ENCODE measurements around the gene MAN1A2.

The MAN1A2 gene

GRCh38 chr1:117568999-117569398 lies 201.8 kb downstream of the MAN1A2 start:
- H3K27me3 ChIP-seq, result no peaks in the 10 kb centered on the region
- H4K20me1 ChIP-seq, result no peaks in the 10 kb centered on the region
- no peak overlapping the region for H3K4me3 ChIP-seq
- no peak overlapping the region for H3K4me2 ChIP-seq
- H3K36me3 ChIP-seq, result no peaks in the 10 kb centered on the region
- TF ChIP-seq Cebpa-rat (IDR thresholded peaks at IDR 0.05), result no peak
- H3K27ac ChIP-seq, result no peak overlapping the region
- H3K9ac ChIP-seq, result no peak overlapping the region
- peaks cover 4 to 18% (median 14%) of the 10 kb centered on the region in 10 experiments; a peak in 19 of 20 replicates for H3K4me1 ChIP-seq
- H3K9me3 ChIP-seq (replicated peaks in 1 of 11), result no peaks in the 10 kb centered on the region

- H3K36me3 ChIP-seq, result no peaks in the 10 kb centered on the region
- no peak overlapping the region for H3K27ac ChIP-seq
- no peaks in the 10 kb centered on the region for H3K27me3 ChIP-seq
- no peak overlapping the region for H3K9ac ChIP-seq
- H3K4me2 ChIP-seq, result no peak overlapping the region
- TF ChIP-seq Cebpa-rat (IDR thresholded peaks at IDR 0.05), result no peak
- H4K20me1 ChIP-seq, result no peaks in the 10 kb centered on the region
- H3K4me1 ChIP-seq, result peaks cover under 1 to 9% (median 5%) of the 10 kb centered on the region in 10 experiments; a peak in 19 of 20 replicates
- H3K4me3 ChIP-seq, result no peak overlapping the region
- no peaks in the 10 kb centered on the region for H3K9me3 ChIP-seq (replicated peaks in 1 of 11)
Measured at GRCh38 chr1:117569856-117570255, 202.6 kb downstream of the MAN1A2 start.

DNA sequence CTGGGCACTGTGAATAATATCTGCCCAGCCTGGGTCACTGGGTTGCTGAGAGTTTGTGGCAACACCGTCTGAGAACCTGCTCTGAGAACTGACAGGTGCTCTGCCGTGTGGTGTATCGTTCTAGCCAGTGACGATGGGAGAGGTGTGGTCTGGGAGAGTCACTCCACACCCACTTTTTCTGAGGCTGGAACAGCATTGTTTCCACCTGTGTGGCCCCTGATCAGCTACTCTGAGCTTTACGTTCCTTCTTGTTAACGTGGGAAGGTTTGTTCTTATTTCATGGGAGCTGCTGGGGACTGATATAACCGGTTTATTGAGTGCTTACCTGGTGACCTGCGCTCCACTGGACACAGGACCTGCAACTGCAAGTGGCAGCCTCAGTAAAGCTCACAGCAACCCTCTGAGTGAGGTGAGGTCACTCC lies 203.8 kb downstream of the MAN1A2 start:
- no peak overlapping the region for H3K4me2 ChIP-seq

GRCh38 chr1:117571496-117571895 lies 204.2 kb downstream of the MAN1A2 start:
- Histone ChIP-seq H3K4me2 (no peak overlapping the region), H3K9me3 (replicated peaks in 1 of 11) (no peaks in the 10 kb centered on the region), H3K4me3 (no peak overlapping the region), H4K20me1 (no peaks in the 10 kb centered on the region), H3K4me1 (no peaks in the 10 kb centered on the region), H3K27ac (no peak overlapping the region), H3K36me3 (no peaks in the 10 kb centered on the region), H3K27me3 (no peaks in the 10 kb centered on the region), H3K9ac (no peak overlapping the region)
- no peak for TF ChIP-seq Cebpa-rat (IDR thresholded peaks at IDR 0.05)

More for the DNA sequence above, 203.8 kb downstream of the MAN1A2 start:
- no peak overlapping the region for H3K9ac ChIP-seq
- no peak overlapping the region for H3K4me3 ChIP-seq
- TF ChIP-seq Cebpa-rat (IDR thresholded peaks at IDR 0.05), result no peak
- H3K9me3 ChIP-seq (replicated peaks in 1 of 11), result no peaks in the 10 kb centered on the region
- H3K27ac ChIP-seq, result no peak overlapping the region
- H4K20me1 ChIP-seq, result no peaks in the 10 kb centered on the region
- H3K4me1 ChIP-seq, result no peaks in the 10 kb centered on the region
- H3K27me3 ChIP-seq, result no peaks in the 10 kb centered on the region
- H3K36me3 ChIP-seq, result no peaks in the 10 kb centered on the region

DNA sequence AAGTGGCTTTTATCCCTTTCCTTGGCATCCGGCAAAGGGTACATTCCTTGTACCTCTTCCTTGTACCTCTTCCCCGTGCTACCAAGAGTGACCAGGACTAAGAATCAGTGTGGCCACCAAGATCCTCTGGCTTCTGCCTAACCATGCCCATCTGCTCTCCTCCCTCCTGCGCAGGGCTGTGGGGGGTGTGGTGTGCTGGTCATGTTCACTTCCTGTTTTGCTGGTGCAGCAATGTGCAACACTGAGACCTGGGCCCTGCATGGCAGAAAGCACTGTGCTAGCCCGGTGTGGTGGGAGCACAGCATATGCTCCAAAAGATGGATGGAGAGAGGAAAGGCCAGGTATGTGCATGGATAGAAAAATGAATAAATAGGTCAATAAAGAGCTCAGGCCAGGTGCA lies 205.3 kb downstream of the MAN1A2 start:
- no peak overlapping the region for H3K27ac ChIP-seq

GRCh38 chr1:117573386-117574023 lies 206.3 kb downstream of the MAN1A2 start:
- no peak overlapping the region for H3K9ac ChIP-seq
- no peak for TF ChIP-seq Cebpa-rat (IDR thresholded peaks at IDR 0.05)
- no peaks in the 10 kb centered on the region for H3K27me3 ChIP-seq
- no peak overlapping the region for H3K4me2 ChIP-seq
- no peaks in the 10 kb centered on the region for H3K9me3 ChIP-seq (replicated peaks in 1 of 11)
- H3K4me3 ChIP-seq, result no peak overlapping the region
- no peaks in the 10 kb centered on the region for H4K20me1 ChIP-seq
- no peaks in the 10 kb centered on the region for H3K36me3 ChIP-seq
- H3K27ac ChIP-seq, result no peak overlapping the region
- H3K4me1 ChIP-seq, result no peaks in the 10 kb centered on the region

More for the DNA sequence above, 205.3 kb downstream of the MAN1A2 start:
- no peak overlapping the region; a peak in 1 of 22 replicates for H3K4me2 ChIP-seq
- no peaks in the 10 kb centered on the region for H3K9me3 ChIP-seq (replicated peaks in 1 of 11)
- H3K4me3 ChIP-seq, result no peak overlapping the region
- H4K20me1 ChIP-seq, result no peaks in the 10 kb centered on the region
- H3K36me3 ChIP-seq, result no peaks in the 10 kb centered on the region
- no peak for TF ChIP-seq Cebpa-rat (IDR thresholded peaks at IDR 0.05)
- H3K27me3 ChIP-seq, result no peaks in the 10 kb centered on the region
- H3K4me1 ChIP-seq, result no peaks in the 10 kb centered on the region
- no peak overlapping the region for H3K9ac ChIP-seq

DNA sequence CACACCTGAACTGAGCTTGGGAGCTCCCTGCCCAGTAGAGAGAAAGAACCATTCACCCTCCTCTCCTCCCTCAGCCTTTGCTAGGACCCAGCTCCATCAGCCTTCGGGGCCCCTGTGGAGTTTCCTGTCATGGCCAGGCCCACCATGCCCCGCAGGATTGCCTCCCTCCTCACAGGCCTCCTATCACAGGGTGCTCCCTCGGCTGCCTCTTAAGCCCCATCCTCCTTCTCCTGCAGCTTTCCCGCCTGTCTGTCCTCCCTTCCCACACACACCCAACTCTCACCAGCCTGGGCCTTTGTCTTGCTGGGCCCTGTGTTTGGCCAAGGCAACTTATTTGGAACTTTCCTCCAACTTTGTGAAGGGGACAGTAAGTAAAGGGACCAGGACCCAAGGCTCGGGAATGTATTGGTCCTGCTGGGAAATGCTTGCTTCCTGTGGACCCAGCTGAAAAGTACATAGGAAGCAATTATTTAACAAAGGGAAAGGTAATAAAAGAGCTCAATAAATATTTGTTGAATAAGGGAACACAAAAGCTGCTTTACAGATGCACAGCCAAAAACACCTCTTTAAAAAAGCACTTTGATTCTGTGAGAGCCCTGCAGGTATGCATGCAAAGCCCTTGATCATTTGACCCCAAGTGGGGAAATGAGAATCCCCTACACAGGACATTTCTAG lies 207.0 kb downstream of the MAN1A2 start:
- Histone ChIP-seq H3K9me3 (replicated peaks in 1 of 11) (no peaks in the 10 kb centered on the region), H3K36me3 (no peaks in the 10 kb centered on the region), H3K9ac (no peak overlapping the region), H3K4me1 (no peaks in the 10 kb centered on the region), H3K27me3 (no peaks in the 10 kb centered on the region), H3K4me3 (no peak overlapping the region), H3K4me2 (no peak overlapping the region), H4K20me1 (no peaks in the 10 kb centered on the region), H3K27ac (no peak overlapping the region)
- no peak for TF ChIP-seq Cebpa-rat (IDR thresholded peaks at IDR 0.05)

DNA sequence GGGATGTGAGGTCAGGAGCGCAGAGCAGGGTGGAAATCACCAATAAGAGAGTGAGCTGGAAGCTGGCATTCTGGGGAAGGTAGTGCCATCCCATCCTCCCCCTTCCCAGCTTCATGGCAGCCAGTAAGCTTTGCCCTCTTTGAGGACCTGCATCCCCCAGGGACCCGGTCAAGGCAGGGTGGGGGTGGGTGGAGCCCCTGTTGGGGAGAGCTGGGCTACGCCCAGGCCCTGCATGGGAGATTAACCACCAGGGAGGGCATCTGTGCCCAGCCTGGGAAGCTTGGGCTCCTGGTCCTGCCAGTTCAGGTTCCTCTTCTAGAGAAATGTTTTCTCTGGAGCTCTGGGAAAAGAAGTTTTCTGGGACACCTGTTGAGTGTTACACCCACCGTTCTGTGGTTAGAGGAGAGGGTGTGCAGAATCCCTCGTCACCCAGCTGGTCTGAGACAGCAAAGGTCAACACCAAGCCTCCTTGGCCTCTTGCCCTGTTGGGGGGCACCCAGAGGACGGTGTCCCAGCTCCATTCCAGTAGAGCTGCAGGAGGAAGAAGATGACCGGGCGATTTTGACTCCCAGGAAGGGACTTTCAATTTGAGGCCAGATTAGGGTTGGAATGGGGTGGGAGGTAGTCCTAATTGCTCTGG lies 208.5 kb downstream of the MAN1A2 start:
- Histone ChIP-seq H4K20me1 (no peaks in the 10 kb centered on the region), H3K4me3 (no peak overlapping the region), H3K27me3 (no peaks in the 10 kb centered on the region), H3K9me3 (replicated peaks in 1 of 11) (no peaks in the 10 kb centered on the region), H3K9ac (no peak overlapping the region), H3K4me1 (no peaks in the 10 kb centered on the region), H3K4me2 (no peak overlapping the region), H3K27ac (no peak overlapping the region), H3K36me3 (no peaks in the 10 kb centered on the region)
- TF ChIP-seq Cebpa-rat (IDR thresholded peaks at IDR 0.05), result no peak

- Histone ChIP-seq H3K36me3 (no peaks in the 10 kb centered on the region), H4K20me1 (no peaks in the 10 kb centered on the region), H3K9ac (no peak overlapping the region), H3K27me3 (no peaks in the 10 kb centered on the region), H3K4me3 (no peak overlapping the region), H3K27ac (no peak overlapping the region), H3K4me2 (no peak overlapping the region), H3K4me1 (no peaks in the 10 kb centered on the region), H3K9me3 (replicated peaks in 1 of 11) (no peaks in the 10 kb centered on the region)
- TF ChIP-seq Cebpa-rat (IDR thresholded peaks at IDR 0.05), result no peak
Measured at GRCh38 chr1:117576236-117576635, 209.0 kb downstream of the MAN1A2 start.

All from BLaER1 treated with 17β-estradiol and CSF1 and Interleukin-3, amounts not matched to agents 10 nM and 100 nM (cell line).